NCI-H187 treated with DMSO at 0.1 percent for 48 hours (cell line): Measurements from ENCODE around the gene PLA2G4D.

Source experiments
- DNase-seq: peaks from one replicate; lab custom pipeline; 2025; lab: John Stamatoyannopoulos, UW

PLA2G4D gene

DNA sequence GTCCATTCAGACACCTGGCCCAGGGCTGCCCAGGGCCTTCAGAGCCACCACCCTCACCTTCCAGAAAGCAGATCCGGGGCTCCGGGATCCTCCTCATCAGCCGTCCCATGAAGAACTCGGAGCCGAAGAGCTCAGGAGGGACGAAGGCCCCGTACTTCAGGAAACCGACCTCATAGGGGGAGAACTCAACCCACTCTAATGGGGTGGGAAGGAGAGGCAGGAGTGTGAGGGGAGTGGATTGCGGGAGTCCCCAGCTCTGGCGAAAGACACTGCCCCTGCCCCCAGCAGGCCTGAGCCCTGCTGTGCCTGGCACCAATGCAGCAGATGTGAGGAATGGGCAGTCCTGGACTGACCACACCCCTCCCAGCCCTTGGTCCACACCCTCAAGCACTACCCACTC, 22.6 kb downstream of the PLA2G4D start:
- no peak for DNase-seq

DNA sequence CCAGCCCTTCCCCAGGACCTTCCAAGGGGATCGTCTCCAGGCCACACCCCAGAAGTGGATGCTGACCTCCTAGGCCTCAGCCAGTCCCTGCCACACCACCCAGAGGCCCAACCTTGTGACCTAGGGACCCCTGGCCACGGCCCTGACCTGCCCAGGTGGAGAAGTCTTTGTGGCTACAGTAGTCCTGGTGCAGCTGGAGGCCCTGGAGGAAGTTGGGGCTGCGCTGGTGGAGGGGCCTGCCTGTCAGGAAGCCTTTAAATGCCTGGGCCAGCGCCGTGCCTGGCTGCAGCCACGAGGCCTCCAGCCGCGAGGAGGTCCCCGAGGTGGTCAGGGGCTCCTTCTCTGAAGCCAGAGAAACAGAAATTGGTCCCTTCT, 23.4 kb downstream of the PLA2G4D start:
- DNase-seq, result no peak

- no peak for DNase-seq
Measured at GRCh38 chr15:42070279-42070975, 23.9 kb downstream of the PLA2G4D start.

DNA sequence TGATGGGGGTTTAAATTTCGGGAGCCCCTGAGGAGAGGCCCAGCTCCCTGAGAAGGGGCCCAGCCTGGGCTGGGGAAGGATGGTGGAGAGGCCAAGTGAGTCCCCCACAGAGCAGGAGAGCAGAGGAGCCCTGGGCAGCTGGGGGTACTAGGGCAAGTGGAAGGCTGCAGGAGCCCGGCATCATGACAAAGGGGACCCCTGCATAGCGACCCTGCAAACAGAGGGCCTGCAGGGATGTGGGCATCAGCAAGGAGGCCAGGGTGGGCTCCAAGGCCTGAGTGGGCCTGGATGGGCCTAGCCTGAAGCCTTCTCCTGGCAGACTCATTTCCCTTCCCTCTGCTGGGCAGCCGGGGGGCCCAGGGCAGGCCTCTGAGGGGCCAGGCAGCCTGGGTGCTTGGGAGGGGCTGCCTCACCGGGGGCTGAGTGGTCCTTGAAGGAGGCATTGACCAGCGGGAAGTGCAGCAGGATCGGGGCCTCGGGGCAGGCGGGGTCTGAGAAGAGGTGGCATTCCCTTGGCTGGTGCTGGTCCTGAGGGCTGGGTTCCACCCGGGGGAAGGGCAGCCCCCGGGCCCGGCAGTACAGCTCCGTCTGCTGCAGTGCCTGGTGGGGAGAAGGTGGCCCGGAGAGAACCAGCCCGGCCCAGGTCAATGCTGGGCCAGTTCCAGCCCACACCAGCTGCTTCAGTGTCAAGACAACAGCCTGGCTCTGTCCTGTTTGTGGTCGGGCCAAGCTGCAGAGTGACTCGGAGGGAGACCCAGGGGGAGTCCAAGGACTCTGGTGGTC, 24.7 kb downstream of the PLA2G4D start:
- no peak for DNase-seq

DNA sequence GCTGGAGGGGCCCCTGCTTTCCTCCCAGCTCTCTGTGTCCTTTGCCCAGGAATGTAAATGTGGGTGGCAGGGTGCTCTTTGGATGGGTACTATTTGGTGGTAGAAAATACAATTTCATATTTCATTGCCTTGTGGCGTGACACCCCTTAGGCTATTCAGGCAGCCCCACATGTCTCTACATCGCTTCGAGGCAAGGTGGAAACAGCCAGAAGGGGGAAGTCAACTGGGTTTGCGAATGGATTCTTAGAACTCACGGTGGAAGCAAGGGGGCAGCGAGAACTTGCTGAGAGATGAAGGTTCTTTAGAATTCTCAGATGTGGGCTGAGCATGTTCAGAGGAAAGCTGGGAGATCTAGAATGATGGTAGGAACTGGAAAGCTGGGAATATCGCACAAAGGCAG, 25.3 kb downstream of the PLA2G4D start:
- DNase-seq, result no peak

DNA sequence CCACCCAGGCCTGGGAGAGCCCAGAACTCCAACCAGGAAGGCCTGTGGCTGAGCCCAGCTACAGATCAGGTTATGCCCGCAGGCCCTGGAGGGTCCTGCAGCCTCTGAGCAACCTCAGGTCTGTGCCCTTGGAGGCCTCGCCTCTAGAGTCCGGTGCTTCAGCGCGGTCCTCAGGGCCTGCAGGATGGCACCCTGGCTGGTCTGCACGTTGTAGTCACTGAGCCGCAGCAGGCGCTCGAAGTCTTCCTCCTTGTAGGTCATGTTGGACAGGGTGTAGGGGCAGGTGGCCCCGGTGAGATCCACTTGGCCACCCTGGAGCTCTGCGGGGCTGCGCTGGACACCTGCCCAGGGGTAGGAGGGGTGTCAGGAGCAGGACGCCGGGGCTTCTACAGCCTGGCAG, 25.8 kb downstream of the PLA2G4D start:
- no peak for DNase-seq

DNA sequence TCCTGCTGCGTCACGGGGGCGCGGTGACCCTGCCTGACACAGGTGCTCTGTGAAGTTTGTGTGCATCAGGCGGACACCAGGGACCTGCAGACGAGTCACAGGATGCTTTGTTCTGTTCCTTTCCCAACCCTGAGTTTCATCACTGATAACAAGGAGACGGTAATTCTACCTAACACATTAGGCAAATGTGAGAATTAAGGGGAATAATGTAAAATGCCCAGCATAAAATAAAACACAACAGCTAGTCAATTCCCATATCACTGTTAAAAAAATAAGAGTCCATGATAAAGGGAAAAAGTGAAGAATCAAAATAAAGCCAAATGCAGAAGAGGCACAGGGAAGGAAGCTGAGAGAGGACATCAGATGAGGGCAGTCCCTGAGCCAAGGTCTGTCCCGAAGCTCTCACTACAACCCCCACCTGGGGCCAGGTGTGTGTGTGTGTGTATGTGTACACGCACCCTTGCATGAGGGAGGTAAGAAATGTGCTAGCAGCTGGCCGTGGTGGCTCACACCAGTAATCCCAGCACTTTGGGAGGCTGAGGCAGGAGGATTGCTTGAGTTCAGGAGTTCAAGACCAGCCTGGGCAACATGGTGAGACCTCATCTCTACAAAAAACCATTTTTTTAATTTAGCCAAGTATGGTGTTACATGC, 27.5 kb downstream of the PLA2G4D start:
- DNase-seq, result no peak

DNA sequence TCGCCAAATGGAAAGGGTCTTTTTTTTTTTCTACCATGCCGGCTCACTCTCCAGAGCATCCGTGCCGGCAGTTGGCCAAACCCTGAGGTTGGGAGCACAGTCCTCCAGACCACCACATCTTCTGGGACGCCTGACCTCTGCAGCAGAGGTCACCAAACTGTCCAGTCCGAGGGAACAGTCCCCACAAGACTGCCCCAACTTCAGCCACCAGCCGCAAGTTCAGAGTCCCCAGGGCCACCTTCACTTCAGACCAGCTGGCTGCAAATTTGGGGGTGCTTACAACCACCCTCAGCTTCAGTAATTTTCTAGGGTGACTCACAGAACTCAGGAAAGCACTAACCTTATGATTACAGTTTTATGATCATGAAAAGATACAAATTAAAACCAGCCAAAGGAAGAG, 28.9 kb downstream of the PLA2G4D start:
- no peak for DNase-seq

- DNase-seq, result no peak
Measured at GRCh38 chr15:42065033-42065432, 29.3 kb downstream of the PLA2G4D start.

GRCh38 chr15:42064271-42064670, 30.1 kb downstream of the PLA2G4D start:
- DNase-seq, result no peak

DNA sequence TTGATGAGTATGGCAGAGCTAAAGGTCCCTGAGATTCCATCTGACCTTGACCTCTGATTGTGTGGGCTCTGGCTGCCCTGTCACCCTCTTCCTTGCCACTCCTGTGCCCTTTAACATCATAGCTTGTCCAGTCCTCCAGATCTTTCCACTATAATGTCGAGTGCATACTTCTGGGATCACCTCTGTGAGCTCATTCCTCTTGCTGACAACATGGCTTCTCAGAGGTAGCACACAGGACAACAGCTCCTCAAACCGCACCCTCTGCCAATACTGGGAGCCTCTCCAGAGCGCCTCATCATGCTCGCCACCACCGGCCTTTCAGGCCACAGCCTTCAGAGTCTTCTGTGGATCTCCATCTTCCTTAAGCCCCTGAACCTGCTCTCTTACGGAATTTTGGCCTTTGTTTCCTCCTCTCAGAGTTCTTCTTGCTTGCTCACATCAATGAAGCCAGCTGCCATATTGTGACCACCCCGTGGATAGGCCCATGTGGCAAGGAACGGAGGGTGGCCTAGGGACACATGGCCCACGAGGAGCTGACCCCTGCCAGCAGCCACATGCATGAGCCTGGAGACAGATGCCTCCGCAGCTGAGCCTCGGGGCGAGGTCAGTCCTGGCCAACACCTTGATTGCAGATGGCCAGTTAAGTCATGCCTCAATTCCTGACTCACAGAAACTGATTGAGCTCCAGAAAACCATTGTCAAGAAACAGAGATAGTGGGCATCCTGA, 31.1 kb downstream of the PLA2G4D start:
- DNase-seq, result no peak

DNA sequence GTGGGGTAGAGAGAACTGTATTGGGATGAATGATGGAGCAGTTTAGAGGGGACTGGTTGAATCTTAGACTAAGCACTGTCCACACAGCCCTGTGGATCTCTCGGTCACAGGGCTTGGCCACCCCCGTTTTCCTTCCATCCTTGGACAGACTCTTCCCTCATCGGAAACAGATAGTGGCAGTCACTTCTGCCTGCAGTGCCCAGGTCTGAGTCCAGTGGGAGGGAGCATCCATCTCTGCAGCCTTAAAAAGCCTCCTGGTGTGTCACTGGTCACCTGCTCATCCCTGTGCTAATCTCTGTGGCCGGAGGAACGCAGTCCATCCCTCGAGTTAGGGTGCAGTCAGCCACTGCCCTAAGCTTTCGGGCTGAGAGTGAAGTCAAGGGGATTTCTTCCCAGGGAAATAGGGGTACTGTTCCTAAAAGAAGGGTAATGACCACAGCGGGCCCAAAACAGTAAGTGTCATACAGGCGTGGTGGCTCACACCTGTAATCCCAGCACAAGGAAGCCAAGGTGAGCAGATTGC, 32.0 kb downstream of the PLA2G4D start:
- no peak for DNase-seq

DNA sequence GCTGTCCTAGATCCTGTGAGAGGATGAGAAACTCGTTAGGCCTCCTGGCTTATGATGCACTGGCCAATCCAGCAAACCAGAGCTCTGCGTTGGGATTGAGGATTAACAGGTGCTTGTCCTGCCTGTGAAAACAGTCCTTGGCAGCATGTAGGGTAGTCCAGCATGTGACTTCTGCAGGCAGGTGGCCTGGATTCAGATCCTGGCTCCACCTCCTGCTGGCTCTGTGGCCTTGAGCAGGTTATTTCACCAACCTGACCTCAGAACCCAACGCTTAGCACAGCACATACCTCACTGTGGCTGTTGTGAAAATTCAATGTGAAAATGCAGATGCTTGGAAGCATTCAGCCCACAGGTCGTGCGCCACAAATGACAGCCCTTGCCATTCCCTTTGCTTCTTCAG, 33.6 kb downstream of the PLA2G4D start:
- DNase-seq, result no peak

GRCh38 chr15:42060477-42060763, 33.9 kb downstream of the PLA2G4D start:
- DNase-seq, result no peak

GRCh38 chr15:42059661-42060476, 34.5 kb downstream of the PLA2G4D start:
- DNase-seq, result no peak

GRCh38 chr15:42058791-42059190, 35.6 kb downstream of the PLA2G4D start:
- DNase-seq, result no peak

GRCh38 chr15:42057799-42058646, 36.3 kb downstream of the PLA2G4D start:
- no peak for DNase-seq

- no peak for DNase-seq
Measured at GRCh38 chr15:42056934-42057798, 37.2 kb downstream of the PLA2G4D start.

GRCh38 chr15:42053914-42054313, 40.4 kb downstream of the PLA2G4D start:
- no peak for DNase-seq

DNA sequence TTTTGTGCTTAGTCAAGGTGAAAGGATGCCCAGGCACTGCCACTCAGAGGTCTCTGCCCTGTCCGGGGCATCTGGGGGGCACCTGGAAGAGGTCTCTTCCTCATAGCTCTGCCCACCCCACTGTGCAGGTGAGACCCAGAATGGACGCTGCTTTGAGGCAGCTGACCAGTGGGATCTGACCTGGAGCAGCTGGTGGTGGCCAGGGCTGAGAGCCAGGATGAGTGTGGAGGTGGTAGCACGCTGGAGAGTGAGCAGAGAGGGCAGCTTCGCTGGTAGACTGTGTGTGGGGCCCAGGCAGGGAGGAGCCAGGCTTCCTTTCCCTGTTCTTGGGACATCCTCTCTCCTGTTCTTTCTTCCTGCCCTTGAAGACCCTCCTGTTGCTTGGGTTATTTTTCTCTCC, 41.4 kb downstream of the PLA2G4D start:
- DNase-seq, result no peak
